GM12892 (cell line): Measurements from ENCODE around the gene CKAP4.

Experiments used
- POLR2A ChIP-seq: IDR thresholded peaks from 2 replicates; pipeline ENCODE4 v1.6.1; 2011; ENCODE audit warnings: low read depth, low read length, control low read depth
- POLR2AphosphoS5 ChIP-seq: IDR thresholded peaks from 2 replicates; pipeline ENCODE4 v1.6.1; 2011; ENCODE audit warnings: low read depth, low read length, control low read depth
- TAF1 ChIP-seq: IDR thresholded peaks from 2 replicates; pipeline ENCODE4 v1.6.1; 2011; ENCODE audit warnings: low read depth, mild to moderate bottlenecking, control low read depth, low read length, borderline replicate concordance

DNA sequence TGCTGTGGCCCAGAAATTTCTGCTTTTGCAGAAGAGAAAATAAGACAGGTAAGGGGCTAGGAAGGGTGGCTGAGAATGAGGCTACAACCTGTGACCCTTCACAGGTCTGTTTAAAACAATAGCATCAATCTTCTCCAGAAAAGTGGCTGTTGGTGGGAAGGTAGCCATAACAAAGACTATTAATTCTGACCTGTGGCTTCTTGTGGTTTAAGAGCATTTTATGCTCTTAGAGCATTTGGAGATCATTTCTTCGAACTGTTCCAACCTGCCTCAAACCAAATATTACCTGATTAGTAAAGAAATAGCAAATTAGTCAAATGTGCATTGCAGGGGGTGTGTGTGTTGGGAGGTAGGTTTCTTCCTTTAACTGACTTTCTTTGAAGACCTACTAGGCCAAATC is 39.5 kb upstream of the CKAP4 start:
- no peak for TF ChIP-seq POLR2A
- no peak for TF ChIP-seq POLR2AphosphoS5
- TF ChIP-seq TAF1 = no peak
